Measurements from ENCODE around the gene OOSP1.
"Not testable (repeated sequence)": the region's sequence is repeated elsewhere in the genome, so short reads cannot be mapped to it uniquely, and the experiment has no call there.

Gene OOSP1

GRCh38 chr11:59967677-59968394 is 29.6 kb downstream of the OOSP1 start:
- TF ChIP-seq, protein P1, sequence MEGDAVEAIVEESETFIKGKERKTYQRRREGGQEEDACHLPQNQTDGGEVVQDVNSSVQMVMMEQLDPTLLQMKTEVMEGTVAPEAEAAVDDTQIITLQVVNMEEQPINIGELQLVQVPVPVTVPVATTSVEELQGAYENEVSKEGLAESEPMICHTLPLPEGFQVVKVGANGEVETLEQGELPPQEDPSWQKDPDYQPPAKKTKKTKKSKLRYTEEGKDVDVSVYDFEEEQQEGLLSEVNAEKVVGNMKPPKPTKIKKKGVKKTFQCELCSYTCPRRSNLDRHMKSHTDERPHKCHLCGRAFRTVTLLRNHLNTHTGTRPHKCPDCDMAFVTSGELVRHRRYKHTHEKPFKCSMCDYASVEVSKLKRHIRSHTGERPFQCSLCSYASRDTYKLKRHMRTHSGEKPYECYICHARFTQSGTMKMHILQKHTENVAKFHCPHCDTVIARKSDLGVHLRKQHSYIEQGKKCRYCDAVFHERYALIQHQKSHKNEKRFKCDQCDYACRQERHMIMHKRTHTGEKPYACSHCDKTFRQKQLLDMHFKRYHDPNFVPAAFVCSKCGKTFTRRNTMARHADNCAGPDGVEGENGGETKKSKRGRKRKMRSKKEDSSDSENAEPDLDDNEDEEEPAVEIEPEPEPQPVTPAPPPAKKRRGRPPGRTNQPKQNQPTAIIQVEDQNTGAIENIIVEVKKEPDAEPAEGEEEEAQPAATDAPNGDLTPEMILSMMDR (IDR thresholded peaks at IDR 0.05) = no peak
- DNase-seq (ENCODE audit: low spot score) = no peak
- H3K4me3 ChIP-seq = no peak overlapping the region
- H3K27ac ChIP-seq = no peak overlapping the region

DNA sequence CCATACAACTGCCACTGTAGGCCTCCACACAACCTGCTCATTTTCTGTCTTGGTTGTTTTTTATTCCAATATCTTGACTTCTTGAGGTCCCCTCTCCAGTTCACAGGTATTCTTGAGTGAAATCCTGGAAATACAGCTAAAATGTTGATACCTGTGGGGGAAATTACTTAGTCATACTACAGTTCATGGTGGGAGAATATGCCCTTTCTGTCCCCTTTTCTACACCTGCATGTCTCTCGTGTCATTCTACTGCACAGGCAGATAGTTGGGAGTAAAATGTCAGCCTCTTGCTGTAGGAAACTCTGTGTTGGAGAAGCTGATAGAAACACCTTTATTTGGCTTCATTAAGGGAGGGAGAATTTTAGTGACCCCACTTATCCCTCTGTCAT is 30.2 kb downstream of the OOSP1 start:
- no peak for DNase-seq (ENCODE audit: low spot score)
- H3K27ac ChIP-seq = no peak overlapping the region
- no peak overlapping the region for H3K4me3 ChIP-seq
- TF ChIP-seq, protein P1 (IDR thresholded peaks at IDR 0.05) = no peak

DNA sequence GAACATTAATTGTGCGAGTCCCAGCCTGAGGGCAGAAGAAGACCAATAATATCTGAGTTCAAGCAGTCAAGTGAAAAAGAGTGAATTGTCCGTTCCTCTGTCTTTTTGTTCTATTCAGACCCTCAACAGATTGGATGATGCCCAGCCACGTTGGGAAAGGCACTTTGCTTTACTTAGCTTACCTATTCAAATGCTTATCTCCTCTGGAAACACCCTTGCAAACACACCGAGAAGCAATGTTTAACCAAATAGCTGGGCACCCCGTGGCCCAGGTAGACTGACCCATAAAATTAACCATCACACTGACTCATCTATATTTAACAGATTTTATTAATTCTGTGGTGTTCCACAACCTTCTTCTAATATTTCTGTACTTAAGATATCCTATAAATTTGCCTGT is 34.9 kb downstream of the OOSP1 start:
- no peak for DNase-seq (ENCODE audit: low spot score)
- TF ChIP-seq, protein P1 (IDR thresholded peaks at IDR 0.05) = no peak
- H3K27ac ChIP-seq = no peak overlapping the region
- H3K4me3 ChIP-seq = no peak overlapping the region

GRCh38 chr11:59981106-59981770 is 43.0 kb downstream of the OOSP1 start:
- Histone ChIP-seq H3K27ac (no peak overlapping the region), H3K4me3 (no peak overlapping the region)
- TF ChIP-seq, protein P1 (IDR thresholded peaks at IDR 0.05) = no peak
- DNase-seq (ENCODE audit: low spot score) = no peak

GRCh38 chr11:59982037-59982436 is 43.8 kb downstream of the OOSP1 start:
- not testable (repeated sequence) for DNase-seq (ENCODE audit: low spot score); H3K4me3 ChIP-seq; H3K27ac ChIP-seq

- Histone ChIP-seq H3K27ac (no peak overlapping the region), H3K4me3 (no peak overlapping the region)
- TF ChIP-seq, protein P1 (IDR thresholded peaks at IDR 0.05) = no peak
- no peak for DNase-seq (ENCODE audit: low spot score)
These were observed 45.0 kb downstream of the OOSP1 start for GRCh38 chr11:59983212-59983611.

DNA sequence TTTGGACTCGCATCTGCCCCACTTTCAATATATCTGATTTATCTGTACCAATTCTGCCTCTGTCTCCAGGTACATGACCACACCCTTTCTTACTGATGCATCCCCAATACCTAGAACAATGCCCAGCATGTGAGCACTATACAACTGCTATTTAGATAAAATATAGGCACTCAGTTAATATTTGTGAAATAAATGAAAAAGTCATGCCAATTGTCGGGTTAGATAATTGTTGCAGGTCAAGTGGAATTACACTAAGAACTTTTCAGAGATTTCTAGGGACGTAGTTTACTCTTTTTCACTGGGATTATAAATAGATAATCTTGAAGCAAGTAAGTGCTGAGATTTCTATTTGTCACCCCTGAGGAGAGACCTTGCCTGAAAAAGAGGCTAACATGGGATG is 46.1 kb downstream of the OOSP1 start:
- Histone ChIP-seq H3K27ac (no peak overlapping the region), H3K4me3 (no peak overlapping the region)
- DNase-seq (ENCODE audit: low spot score) = no peak
- TF ChIP-seq, protein P1 (IDR thresholded peaks at IDR 0.05) = no peak
